Pancreas (tissue), 10 donors: ENCODE data around the gene ACRBP. TPM values are rescaled to one million over a fixed set of nuclear protein-coding genes. Genes with fewer than 3 reads are reported as not detected.
A peak's percentile ranks its signal among the peaks of the same experiment; 100 is the strongest.

ENCODE experiments used
- ATAC-seq, 4 donors: fragments of 200-7000 bp; cut with Tn5 transposase; one replicate each; pipeline versions ENCODE4 v1.8.0 to v1.9.1; 2020; ENCODE audit warnings: mild to moderate bottlenecking in 4 of 4, moderate library complexity in 4 of 4
- DNase-seq, 6 donors: peaks; one replicate each; pipeline ENCODE4 v3.0.0-alpha.2; 2020
- FAIRE-seq: peaks from 2 replicates; lab custom pipeline; 2012; peaks lifted over from hg19 to GRCh38; lab: Jason Lieb, UNC
- H3K27ac ChIP-seq, 4 donors: fragments of 200-600 bp; sonication (generic); 1 replicate in 3 of 4; 2 replicates in 1 of 4; pipeline versions ENCODE4 v1.5.0 to v1.8.0; 2020
- H3K27me3 ChIP-seq, 4 donors: fragments of 200-600 bp; one replicate each; pipeline ENCODE4 v1.8.0; 2021
- H3K36me3 ChIP-seq, 3 donors: fragments of 200-600 bp; sonication (generic) in 1 of 3; one replicate each; pipeline versions ENCODE4 v1.5.0 to v1.8.0; 2020 to 2021
- H3K4me1 ChIP-seq, 3 donors: fragments of 200-600 bp; one replicate each; pipeline ENCODE4 v1.8.0; 2021
- H3K4me3 ChIP-seq, 4 donors: fragments of 200-600 bp; sonication (generic) in 2 of 4; one replicate each; pipeline versions ENCODE4 v1.5.0 to v1.8.0; 2020 to 2021
- H3K9me3 ChIP-seq, 4 donors: fragments of 200-600 bp; one replicate each; pipeline ENCODE4 v1.8.0; 2021
- CTCF ChIP-seq, 4 donors: fragments of 200-600 bp; sonication (generic) in 3 of 4; IDR thresholded peaks; one replicate each; pipeline versions ENCODE4 v1.5.0 to v1.8.0; 2021; ENCODE audit warnings: antibody characterized with exemption in 4 of 4
- WGBS, 2 donors: extraction: QIAGEN DNeasy Blood & Tissue Kit; methylation state at CpG; one replicate each; pipeline ENCODE4 v1.1.7; 2013; 5-methylcytosine and 5-hydroxymethylcytosine counted together
- intact Hi-C, 3 donors: fragments of 100-400 bp; cut with DNase I; formaldehyde crosslinking; loops; one replicate each; pipeline versions ENCODE4 v1.11.1 to v1.14.2; 2022
- polyA plus RNA-seq, 2 donors: library from polyadenylated mRNA; stranded (reverse); fragments of 200-250 nt; gene quantifications; one replicate each; pipeline ENCODE4 v1.2.3, GENCODE V29; 2013
- total RNA-seq, 6 donors: library from RNA; stranded (reverse); fragmentation: NEBNext Ultra II Directional in 4 of 6; extraction: Animal tissue kit (Norgen Biotek cat#: 25700) in 4 of 6; gene quantifications; one replicate each; pipeline versions ENCODE4 v1.2.1 to v1.2.4, GENCODE V29; 2021 to 2023
- donor health status: healthy with polysubstance abuse.
- donor health status: DM: no; HTN: no; CAD: no; lungs with moderate emphysema.
- donor health status: DM: no; HTN: no; CAD: no.
- donor health status: control.
- donor health status: control.
- donor health status: Bipolar disorder and iron deficiency.
- donor health status: DM: yes; HTN: yes; CAD: no.
- donor health status: DM: no; HTN: no; CAD: no.
- donor health status: DM: no; HTN: no; CAD: no.
- donor health status: DM: yes; HTN: yes; CAD: no.

The ACRBP gene
- total and polyA plus RNA-seq, 8 donors = 1.2 to 4.1 (median 1.8) TPM

GRCh38 chr12:6631549-6631961 lies 15.7 kb downstream of the ACRBP start:
- DNase-seq (peak in 1 of 6 donors; percentile 6), ATAC-seq (peak in 2 of 4 donors; percentile 28 to 44), FAIRE-seq (no peak)
- Histone ChIP-seq H3K27me3 (no peaks in the 10 kb centered on the region), H3K27ac (no peak overlapping the region), H3K36me3 (no peaks in the 10 kb centered on the region), H3K4me3 (no peak overlapping the region), H3K4me1 (no peaks in the 10 kb centered on the region), H3K9me3 (no peaks in the 10 kb centered on the region)
- intact Hi-C loops = no loop called here
- TF ChIP-seq CTCF (IDR thresholded peaks at IDR 0.05) = no peak
- WGBS, 2 donors = 39 to 61% methylated on average over 3 of the region's 3 CpGs

GRCh38 chr12:6630736-6631135 lies 16.5 kb downstream of the ACRBP start:
- TF ChIP-seq CTCF (IDR thresholded peaks at IDR 0.05) = no peak
- 50 to 55% methylated on average over 5 of the region's 5 CpGs for WGBS, 2 donors
- no peak overlapping the region for H3K4me3 ChIP-seq
- intact Hi-C loops = no loop called here
- no peaks in the 10 kb centered on the region for H3K9me3 ChIP-seq
- H3K27ac ChIP-seq = no peak overlapping the region
- FAIRE-seq (no peak), DNase-seq (no peak), ATAC-seq (no peak)
- no peaks in the 10 kb centered on the region for H3K4me1 ChIP-seq
- no peaks in the 10 kb centered on the region for H3K36me3 ChIP-seq
- no peaks in the 10 kb centered on the region for H3K27me3 ChIP-seq

- no peak for TF ChIP-seq CTCF (IDR thresholded peaks at IDR 0.05)
- FAIRE-seq (no peak), DNase-seq (no peak), ATAC-seq (no peak)
- intact Hi-C loops = no loop called here
- Histone ChIP-seq H3K36me3 (no peaks in the 10 kb centered on the region), H3K4me3 (no peak overlapping the region), H3K27me3 (no peaks in the 10 kb centered on the region), H3K9me3 (no peaks in the 10 kb centered on the region), H3K27ac (no peak overlapping the region), H3K4me1 (no peaks in the 10 kb centered on the region)
- 44 to 54% methylated on average over 7 of the region's 7 CpGs for WGBS, 2 donors
Observed at GRCh38 chr12:6627616-6628015, 19.6 kb downstream of the ACRBP start.

DNA sequence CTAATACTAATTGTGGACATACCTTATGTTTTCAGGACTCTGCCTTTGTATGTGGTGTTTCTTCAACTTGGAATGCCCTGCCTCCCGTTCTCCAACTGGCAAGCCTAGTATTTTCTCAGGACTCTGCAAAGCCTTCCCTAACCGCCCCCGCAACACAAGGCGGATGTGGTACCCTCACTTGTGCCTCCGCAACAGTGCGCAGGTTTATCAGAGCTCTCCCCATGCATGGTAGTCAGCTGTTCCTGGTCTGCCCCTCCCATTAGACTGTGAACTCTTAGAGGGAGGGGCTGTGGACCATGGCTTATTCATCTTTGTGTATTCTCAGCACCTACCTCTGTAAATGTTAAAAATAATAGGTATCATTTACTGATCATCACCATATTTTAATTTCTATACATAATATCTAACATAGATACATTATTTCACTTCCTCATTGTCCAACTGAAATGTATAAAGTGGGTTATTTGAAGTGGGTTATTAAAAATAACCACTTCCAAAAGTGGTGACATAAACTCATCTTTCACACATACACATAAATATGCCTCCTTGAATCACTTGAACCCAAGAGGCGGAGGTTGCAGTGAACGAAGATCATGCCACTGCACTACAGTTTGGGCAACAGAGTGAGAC lies 20.5 kb downstream of the ACRBP start:
- Histone ChIP-seq H3K4me1 (no peaks in the 10 kb centered on the region), H3K4me3 (no peak overlapping the region), H3K27ac (no peak overlapping the region), H3K9me3 (no peaks in the 10 kb centered on the region), H3K27me3 (no peaks in the 10 kb centered on the region), H3K36me3 (no peaks in the 10 kb centered on the region)
- FAIRE-seq = no peak
- TF ChIP-seq CTCF (IDR thresholded peaks at IDR 0.05) = no peak
- no peak for ATAC-seq
- DNase-seq = no peak
- WGBS, 2 donors = 63 to 74% methylated on average over 8 of the region's 8 CpGs
- intact Hi-C loops = no loop called here

DNA sequence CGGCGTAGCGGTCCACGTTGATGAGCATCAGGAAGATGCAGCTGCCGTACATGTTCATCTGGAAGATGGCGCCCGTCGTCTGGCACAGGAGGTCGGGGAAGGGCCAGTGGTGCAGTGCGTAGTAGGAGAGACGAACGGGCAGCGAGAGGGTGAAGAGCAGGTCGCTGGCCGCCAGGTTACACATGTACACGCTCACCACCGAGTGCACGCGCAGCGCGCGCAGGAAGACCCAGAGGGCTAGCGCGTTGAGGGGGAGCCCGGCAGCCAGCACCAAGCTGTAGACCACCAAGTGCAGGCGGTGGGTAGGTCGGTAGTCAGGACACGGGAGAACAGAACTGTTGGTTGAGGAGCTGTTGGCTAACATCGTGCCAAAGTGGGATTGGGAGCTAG lies 26.4 kb downstream of the ACRBP start:
- FAIRE-seq = no peak
- H3K4me3 ChIP-seq = peak overlapping the region in 1 of 4 donors; percentile 8
- TF ChIP-seq CTCF (IDR thresholded peaks at IDR 0.05) = no peak
- intact Hi-C loops = no loop called here
- WGBS, 2 donors = 71 to 74% methylated on average over 29 of the region's 29 CpGs
- no peaks in the 10 kb centered on the region for H3K9me3 ChIP-seq
- H3K27ac ChIP-seq = no peak overlapping the region
- peak in 1 of 6 donors; percentile 69 for DNase-seq
- H3K4me1 ChIP-seq = no peaks in the 10 kb centered on the region
- H3K27me3 ChIP-seq = no peaks in the 10 kb centered on the region
- ATAC-seq = no peak
- H3K36me3 ChIP-seq = no peaks in the 10 kb centered on the region
